Measurements from ENCODE around the gene ADCY4.
A peak's percentile ranks its signal among the peaks of the same experiment; 100 is the strongest.

The ADCY4 gene

DNA sequence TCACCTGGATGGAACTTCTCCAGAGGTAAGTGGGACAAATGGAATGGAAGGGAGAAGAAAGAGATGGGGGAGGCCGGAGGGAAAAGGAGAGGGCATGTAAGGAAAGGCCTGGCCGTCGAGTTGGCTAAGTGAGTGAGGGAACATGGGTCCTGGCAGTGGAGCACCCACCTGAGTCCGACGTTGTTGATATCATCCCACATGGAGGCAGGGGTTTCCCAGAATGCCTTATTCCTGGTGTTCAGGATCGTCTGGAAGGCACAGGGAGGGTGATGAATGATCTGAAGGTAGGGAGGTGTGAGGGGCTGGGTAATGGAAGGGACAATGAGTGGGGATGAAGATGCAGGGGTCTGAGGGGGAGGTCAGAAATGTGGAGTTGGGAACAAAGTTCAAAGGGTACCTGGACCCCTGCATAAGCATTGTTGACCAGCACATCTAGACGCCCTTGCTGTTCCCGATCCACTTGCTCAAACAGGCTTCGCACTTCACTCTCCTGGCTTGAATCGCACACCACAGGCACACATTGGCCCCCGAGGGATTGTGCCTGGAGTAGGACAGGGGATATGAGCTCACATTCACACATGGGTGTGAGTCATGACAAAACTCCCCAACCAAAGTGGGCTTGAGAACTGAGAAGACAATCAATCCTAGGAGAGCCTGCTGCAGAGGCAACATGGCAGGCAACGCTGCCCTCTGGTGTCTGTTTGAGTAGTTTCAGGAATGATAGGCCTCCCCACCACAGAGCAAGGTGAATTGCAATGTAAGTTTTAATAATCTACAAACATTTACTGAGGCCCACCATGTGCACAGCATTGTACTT, 38.3 kb downstream of the ADCY4 start:
- peak; percentile 55 for DNase-seq (ENCODE audit: low read depth)

DNA sequence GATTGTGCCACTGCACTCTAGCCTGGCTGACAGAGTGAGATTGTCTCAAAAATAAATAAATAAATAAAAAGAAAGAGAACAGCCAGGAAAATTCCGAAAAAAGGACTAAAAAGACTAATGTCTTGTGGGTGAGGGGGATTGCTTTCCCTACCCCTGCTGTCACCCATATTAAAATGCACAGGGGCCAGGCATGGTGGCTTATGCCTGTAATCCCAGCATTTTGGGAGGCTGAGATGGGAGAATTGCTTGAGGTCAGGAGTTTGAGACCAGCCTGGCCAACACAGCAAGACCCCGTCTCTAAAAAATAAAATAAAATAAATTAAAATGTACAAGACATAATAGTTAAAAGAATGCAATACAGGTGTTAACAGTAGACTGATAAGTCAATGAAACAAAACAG, 41.3 kb downstream of the ADCY4 start:
- DNase-seq (ENCODE audit: low read depth) = no peak

DNA sequence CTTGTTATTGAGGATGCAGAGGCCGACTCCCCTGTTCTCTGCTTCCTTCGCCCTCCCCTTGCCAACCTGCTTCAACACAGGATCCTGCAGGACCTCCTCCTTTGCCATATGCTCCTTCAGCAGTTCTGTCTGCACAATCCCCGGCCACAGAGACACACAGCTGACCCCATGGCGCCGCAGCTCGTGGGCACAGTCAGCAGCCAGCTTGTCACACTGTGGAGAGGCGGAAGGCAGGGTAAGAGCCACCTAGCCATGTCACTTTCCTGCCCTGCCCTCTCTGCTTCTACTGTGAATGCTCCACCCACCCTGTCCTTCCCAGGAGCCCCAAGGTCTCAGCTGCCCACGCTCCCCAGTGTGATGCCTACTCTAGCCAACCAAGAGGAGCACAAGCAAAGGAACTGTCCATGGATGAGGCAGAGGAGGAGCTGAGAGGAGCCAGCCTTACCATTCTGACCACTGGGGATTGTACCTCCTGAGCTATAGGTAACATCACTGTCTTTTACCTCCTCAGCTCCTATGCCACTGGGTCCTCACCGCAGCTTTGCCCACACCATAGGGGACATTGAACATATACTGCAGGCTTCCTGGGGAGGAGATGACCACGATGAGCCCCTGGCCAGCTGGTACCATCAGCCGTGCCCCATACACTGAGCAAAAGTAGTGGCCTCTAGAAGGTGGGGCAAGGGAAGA, 42.6 kb downstream of the ADCY4 start:
- no peak for DNase-seq (ENCODE audit: low read depth)

DNA sequence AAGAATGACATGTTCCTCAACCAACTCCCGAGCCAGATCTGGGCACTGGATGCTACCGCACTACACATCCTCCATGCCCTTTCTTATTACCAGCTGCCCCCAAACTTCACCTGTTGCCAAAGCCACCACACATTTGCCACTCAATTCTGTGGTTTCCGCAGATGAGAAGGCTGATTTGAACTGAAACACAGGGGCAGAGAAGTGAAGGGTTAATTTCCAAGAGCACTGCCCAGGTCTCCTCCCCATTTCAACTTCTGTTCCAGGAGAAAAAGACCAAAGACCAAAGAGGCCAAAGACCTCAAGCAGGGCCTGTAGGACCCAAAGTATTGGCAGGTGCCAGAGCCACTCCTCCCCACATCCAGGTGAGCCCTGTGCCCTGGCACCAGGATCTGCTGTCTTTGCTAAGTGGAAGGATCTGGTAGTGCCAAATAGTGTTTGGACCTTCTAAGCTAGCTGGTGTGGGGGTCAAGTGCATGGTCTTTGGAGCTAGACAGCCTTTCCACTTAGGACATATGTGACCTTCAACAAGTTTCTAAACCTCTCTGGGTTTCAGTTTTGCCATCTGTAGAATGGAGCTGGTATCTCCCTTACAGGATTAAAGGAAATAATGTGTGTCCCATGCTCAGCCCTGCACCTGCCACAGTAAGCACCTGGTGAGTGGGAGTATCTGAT, 43.3 kb downstream of the ADCY4 start:
- no peak for DNase-seq (ENCODE audit: low read depth)

DNA sequence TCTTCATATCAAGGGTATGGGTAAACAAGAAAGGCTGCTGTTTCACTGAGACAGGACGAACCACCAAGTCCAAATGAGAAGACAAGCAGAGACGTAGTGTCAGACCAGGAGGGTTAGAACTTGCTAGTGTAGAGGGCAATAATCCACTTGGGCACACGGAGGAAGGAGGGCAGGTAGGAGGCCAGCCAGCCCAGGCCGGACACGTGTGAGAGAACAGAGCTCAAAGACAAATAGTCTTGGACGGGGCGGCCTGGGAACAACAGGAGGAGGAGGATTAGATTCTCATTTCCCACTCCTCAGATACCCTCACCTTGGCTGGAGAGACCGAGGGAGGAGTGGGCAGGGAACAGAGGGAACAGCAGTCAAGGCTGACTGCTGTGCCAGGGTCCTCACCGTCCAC, 44.1 kb downstream of the ADCY4 start:
- no peak for DNase-seq (ENCODE audit: low read depth)

DNA sequence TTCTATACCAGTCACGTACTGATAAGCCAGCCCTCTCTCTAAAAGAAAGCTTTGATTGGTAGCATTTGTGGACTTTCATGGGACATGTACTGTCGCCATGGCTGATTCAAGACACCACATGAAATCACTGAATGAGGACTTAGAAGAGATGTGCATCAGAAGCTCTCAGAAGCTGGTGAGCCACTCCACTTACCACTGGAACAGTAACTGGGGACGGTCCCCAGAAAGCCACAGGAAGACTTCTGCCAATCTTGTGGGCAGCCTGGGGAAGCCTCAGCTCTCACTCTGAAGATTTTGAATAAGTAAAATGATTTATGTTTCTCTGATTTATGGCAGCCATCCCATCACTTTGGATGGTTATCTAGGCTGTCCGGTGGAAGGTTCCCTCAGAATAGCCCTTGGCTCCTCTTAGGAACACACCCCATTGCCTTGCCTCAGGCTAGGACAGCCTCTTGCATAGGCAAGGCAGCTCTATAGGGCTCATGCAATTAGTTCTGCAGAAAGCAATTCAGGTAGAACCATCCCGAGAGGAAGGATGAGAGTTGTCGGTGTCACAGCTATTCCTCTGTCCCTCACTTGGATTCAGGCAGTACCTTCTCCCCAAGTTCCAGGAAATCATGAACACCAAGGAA, 45.1 kb downstream of the ADCY4 start:
- peak; percentile 34 for DNase-seq (ENCODE audit: low read depth)

DNA sequence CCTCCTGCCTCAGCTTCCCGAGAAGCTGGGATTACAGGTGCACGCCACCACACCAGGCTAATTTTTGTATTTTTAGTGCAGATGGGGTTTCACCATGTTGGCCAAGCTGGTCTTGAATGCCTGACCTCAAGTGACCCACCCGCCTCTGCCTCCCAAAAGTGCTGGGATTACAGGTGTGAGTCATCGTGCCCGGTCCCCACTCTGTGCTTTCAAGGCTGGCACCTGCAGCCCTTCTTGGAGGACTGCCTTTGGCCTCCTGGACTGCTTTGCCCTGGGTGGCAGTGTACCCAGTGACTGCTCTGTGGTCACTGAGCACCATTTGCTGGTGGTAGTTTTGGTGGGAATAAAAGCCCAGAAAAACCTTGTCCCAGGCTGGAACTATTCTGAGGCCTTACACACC, 47.9 kb downstream of the ADCY4 start:
- no peak for DNase-seq (ENCODE audit: low read depth)

DNA sequence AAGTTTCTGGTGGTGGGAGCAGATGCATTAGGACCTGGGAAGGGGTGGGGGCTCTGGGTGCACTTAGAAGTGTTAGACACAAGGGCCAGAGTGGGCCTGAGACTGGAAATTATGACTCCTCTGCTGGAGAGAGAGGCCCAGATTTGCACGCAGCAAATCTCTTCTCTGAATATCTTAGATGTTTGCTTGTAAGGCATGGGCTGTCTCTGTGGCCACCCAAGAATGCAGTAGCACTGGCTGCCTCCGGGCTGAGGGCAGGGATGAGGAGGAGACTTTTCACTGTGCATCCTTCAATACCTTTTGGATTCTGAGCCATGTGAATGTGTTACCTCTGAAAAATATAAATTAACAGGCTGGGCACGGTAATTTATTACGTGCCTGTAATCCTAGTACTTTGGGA, 49.5 kb downstream of the ADCY4 start:
- no peak for DNase-seq (ENCODE audit: low read depth)

DNA sequence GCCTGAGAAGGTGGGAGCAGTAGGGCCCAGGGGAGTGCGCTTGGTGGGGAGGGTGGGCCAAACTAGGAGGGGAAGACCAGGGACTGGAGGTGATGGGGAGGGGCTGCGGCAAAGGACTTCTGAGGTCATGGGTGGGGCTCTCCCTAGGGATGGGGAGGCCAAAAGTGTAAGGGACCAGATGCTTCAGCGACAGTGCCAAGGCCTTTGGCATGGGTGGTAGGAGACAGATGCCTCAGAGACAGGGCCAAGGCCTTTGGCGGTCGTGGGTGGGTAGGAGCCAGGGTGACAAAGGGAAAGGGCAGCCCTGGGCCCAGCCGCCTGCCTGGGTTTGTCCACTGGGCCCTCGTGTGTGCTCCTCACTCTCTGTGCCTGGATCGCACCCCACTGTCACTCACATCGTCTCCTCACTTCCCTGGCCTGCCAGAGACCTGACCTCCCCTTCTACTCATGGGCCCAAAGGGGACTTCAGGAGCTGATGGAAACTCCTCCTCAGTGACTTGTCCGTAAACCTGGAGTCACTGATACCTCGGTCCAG, 50.3 kb downstream of the ADCY4 start:
- no peak for DNase-seq (ENCODE audit: low read depth)

DNA sequence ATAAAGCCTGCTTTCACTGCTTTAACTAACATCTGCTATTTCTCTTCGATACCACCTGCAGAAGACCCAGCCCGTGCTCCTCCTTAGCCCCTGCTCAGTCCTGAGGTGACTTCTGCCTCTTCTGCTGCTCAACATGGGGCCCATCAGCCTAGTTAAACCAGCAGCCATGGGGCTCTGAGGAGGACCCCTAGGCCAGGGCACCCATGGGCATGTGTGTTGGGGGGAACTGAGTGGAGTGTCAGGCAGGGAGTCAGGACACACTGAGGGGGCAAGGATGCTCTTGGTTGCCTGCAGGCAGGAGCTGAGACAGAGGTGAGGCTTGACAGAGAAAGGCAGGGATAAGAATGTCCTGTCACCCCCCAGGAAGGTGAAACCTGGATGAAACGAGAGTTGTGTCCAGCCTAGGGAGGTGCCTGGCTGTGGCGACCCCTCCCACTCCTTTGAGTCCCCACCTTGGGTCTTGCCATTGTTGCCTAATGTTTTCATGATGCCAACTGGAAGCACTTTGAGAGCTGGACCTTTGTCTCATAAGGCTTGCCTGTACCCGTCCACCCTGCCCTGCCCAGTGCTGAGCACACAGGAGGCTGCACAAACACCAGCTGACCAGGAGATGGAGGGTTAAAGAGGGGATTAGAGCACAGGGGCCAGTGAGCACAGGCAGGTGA, 50.9 kb downstream of the ADCY4 start:
- DNase-seq (ENCODE audit: low read depth) = no peak

DNA sequence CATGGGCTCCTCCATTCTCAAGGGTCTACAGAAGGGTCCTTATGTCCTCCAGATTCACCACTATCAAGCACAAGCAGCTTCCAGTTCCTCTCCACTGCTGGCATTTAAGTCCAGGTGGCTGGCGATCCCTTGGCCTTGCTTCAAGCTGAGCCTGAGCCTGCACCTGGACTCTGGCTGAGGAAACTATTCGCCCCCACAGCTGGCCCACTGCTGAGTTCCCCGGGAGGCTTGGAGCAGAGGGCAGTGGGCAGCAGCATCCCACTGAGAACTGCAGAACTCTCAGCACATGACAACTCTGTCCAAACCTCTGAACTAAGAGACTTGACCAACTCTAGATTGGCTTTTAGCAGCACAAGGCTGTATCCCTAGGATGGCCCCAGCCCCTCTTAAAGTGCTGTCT, 52.1 kb downstream of the ADCY4 start:
- no peak for DNase-seq (ENCODE audit: low read depth)

DNA sequence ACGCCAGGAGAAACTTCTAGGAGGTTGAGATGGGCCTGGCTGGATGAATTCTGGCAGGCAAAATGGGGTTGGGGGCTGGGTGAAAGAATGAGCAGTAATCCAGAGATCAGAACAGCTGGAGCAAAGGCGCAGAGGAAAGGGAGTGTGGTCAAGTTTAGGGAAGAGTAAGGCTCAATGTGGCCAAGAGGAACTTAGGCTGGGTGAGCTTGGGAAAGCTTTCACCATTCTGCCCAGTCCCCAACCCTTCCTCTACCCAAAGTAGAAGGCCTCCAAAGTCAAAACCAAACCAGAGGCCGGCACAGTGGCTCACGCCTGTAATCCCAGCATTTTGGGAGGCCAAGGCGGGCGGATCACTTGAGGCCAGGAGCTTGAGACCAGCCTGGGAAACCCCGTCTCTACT, 53.2 kb downstream of the ADCY4 start:
- DNase-seq (ENCODE audit: low read depth) = no peak

DNA sequence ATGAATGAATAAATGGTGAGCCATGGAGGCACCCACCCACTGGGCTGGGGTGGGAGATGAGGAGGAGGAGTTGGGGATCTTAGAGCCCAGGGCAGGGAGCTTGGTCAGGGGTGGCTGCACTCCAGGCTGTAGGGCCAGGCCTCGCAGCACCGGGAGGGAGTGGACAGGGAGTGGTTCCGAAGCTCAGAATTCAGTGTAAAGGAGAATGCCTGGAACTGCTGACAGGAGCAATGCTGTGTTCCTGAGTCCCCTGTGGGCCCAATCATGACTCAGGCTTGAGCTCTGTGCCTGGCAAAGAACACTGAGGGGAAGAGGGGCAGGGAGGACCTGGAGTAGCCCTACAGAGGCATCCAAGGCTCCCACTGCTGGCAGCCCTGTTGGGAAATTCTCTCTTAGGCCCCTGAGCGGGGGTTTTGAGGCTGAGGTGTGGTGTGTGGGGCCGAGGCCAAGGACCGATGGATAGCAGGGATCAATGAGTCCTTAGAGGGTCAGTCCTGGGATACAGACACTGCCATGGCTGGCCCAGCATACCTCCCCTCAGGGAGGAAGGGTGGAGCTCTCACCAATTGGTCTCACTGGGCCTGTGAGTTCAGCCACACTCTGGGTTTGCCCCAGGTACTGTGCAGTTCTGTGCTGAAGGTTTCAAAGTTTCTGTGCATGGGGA, 53.9 kb downstream of the ADCY4 start:
- no peak for DNase-seq (ENCODE audit: low read depth)

DNA sequence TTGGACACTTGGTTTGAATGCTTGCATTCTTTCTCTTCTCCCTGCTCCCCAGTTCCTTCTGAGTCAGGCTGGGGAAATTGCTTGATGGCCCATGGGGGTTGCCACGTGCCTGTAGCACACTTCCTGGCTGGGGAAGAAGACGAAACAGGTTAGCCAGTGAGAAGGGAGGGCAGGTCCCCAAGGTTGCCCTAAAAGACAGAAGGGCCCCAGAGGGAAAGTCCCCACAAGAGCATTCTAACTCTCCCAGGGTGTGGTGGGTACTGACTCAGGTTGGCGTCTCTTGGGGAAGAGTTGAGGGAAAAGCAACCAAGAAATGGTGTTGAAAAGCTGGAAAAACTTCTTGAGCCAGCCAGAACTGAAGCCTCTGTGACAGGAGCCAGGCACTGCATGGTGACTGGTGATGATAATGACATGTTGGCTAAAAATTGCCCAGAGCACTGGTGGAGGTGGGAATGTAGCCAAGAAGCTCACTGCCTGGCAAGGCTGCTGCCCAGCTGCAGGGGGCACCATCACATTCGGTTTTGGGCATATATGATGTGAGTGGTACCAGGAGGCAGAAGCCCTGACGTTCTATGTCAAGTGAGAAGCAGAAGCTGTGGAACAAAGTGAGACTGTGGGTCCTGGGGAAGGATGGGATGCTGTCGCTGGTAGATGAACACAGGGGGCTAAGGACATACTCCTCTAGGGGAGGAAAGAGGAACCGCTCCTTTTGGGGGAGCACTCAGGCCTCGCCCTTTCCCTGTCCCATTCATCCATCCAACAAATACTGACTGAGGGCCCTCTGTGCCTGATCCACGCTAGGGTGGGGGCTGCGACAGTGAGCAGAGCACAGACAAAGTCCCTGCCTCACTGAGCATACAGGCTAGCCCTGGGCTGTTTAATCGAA, 55.3 kb downstream of the ADCY4 start:
- no peak for DNase-seq (ENCODE audit: low read depth)

DNA sequence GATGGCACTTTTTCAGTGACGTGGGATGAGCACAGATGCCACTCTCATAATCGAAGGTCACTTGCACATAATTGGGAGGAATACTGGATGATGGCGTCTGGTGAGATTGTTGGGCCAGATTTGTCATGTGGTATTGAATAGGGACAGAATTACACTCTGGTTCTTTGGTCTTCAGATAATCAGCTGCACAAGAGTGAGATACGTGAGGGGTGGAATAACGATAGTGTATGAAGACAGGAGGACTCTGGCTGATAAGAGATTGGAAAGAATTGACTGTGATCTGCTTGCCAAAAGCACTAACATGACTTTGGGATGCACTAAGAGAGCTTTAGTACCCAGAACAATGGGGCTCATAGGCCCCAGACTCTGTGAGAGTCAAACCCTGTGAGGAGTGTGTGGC, 56.4 kb downstream of the ADCY4 start:
- DNase-seq (ENCODE audit: low read depth) = no peak

DNA sequence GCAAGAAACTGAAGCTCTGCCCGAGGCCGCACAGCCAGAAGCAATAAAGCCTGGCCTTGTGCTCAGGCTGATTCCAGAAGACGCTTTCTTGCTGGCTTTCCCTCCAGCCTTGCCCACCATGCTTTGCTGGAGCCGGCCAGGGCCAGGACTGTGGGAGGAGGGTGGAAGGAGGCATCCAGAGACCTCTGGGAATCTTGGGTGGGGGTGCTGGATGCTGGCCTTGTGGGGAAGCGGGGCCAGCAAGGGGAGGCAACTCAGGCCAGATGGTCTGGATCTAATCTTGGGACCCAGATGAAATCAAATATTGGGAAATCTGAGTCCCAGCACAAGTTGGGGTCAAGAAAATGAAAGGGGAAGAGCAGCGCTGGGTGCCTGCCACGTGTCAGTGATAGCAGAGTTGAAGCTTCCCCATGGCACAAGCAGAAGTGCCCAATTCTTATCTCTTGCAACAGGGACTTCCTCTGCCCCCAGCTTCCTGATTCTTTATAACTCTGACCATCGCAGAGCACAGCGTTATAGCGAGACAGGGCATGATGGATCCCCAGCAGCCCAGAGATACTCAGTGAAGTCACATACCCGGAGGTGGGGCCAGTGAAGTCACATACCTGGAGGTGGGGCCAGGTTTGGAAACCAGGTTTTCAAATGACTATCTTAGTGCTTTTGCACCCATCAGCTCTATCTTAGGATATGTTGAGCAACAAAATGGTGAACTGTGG, 57.1 kb downstream of the ADCY4 start:
- no peak for DNase-seq (ENCODE audit: low read depth)

DNA sequence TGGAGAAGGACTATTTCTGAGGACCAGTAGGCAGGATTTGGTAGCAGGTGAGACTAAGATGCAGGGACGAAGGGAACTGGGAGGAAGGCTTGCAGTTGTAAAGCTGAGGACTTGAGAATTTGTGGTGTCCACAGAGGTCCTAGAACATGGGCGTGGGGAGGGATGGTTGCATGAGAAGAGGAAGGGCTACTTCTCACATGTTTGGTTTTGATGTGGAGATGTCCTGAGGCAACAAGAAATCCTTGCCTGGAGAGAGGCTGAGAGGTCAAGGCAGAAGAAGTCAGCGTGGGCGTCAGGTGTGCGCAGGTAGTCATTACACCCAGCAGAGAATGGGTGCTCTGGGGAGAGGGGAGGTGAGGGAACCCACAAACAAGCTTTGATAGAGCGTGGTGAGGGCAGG, 57.8 kb downstream of the ADCY4 start:
- DNase-seq (ENCODE audit: low read depth) = no peak

DNA sequence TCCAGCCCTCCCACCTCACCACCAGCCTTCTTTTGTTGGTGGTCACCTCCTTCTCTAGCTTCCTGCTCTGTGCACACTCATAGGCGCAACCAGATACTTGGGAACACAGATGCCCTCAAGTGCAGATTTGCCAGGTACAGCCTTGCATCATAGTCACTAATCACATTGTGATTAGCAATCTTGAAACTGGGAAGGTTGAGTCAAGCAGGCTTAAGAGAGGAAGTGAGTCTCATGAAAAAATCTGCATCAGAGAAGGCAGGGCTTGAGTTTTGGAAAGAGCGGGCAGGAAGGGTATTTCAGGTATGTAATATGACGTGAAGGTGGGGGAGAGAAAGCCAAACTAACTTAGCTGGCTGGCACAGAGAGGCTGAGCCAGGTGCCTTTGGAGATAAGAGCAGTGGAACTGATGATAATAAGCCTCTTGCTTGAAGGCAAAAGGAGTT, 60.7 kb downstream of the ADCY4 start:
- no peak for DNase-seq (ENCODE audit: low read depth)

DNA sequence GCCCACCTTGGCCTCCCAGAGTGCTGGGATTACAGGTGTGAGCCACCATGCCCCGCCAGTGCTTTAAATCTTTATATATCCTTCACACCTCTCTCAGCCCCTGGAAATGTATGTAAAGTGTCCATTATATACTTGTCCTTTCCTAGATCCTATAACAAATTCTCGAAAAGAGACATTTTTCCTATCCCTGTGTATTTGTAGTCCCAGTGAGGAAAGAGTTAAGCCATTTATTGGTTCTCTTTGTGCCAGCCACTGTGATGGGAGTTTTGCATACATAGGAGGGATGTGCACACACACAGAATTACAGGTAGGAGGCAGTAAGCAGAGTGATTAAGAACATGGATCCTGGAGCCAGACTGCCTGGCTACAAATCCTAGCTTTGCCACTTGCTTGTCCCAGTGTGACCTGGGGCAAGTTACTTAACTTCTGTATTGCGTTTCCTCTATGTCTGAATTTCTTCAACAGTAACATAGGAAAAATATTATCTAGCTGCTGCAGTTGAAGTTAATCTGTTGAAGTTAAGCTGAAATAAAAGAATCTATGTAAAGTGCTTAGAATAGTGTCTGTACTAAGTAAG, 61.4 kb downstream of the ADCY4 start:
- no peak for DNase-seq (ENCODE audit: low read depth)
